SU-DHL-6 (cell line): ENCODE results near the gene TMED9.

Experiments
- H2AFZ ChIP-seq: fragments of 200-600 bp; sonication (generic); 2 replicates; pipeline ENCODE4 v1.6.1; 2014; ENCODE audit warnings: low read depth, mild to moderate bottlenecking, moderate library complexity, mixed read lengths, antibody characterized with exemption, low read length; ENCODE audit not compliant: severe bottlenecking
- H3F3A ChIP-seq: fragments of 200-600 bp; shearing (Covaris generic); 2 replicates; pipeline ENCODE4 v1.6.0; 2016; ENCODE audit warnings: antibody characterized with exemption, mild to moderate bottlenecking; ENCODE audit not compliant: insufficient read depth
- H3K27ac ChIP-seq: fragments of 200-600 bp; sonication (generic); 2 replicates; pipeline ENCODE4 v1.5.1; 2016; ENCODE audit warnings: low read depth, mild to moderate bottlenecking, low read length, moderate library complexity, mixed read lengths
- H3K27me3 ChIP-seq: fragments of 200-600 bp; sonication (generic), shearing (Covaris generic); 2 replicates; pipeline ENCODE4 v1.6.0; 2014; ENCODE audit warnings: mild to moderate bottlenecking, low read length
- H3K36me3 ChIP-seq: fragments of 200-600 bp; sonication (generic); 2 replicates; pipeline ENCODE4 v1.6.1; 2014; ENCODE audit warnings: mild to moderate bottlenecking, low read length, mixed read lengths
- H3K4me2 ChIP-seq: fragments of 300-600, 200-600 bp; shearing (Covaris generic), sonication (generic); 2 replicates; pipeline ENCODE4 v1.6.0; 2014; ENCODE audit warnings: low read length, low read depth, mild to moderate bottlenecking; ENCODE audit not compliant: poor library complexity, severe bottlenecking
- H3K4me3 ChIP-seq: fragments of 200-600 bp; sonication (generic); 2 replicates; pipeline ENCODE4 v1.5.1; 2014; ENCODE audit warnings: antibody characterized with exemption, low read length, mild to moderate bottlenecking, mixed read lengths; ENCODE audit not compliant: insufficient read depth, poor library complexity, severe bottlenecking
- H3K79me2 ChIP-seq: fragments of 200-600 bp; sonication (generic); 2 replicates; pipeline ENCODE4 v1.6.1; 2014; ENCODE audit warnings: mild to moderate bottlenecking, low read length, moderate library complexity; ENCODE audit not compliant: insufficient read depth
- H3K9ac ChIP-seq: fragments of 200-600 bp; sonication (generic); 2 replicates; pipeline ENCODE4 v1.7.0; 2014; ENCODE audit warnings: mild to moderate bottlenecking, low read length
- H3K9me2 ChIP-seq: fragments of 200-600 bp; sonication (generic); replicated peaks from 2 replicates; pipeline ENCODE4 v1.6.1; 2014; ENCODE audit warnings: low read length; ENCODE audit not compliant: insufficient read depth
- H3K9me3 ChIP-seq: fragments of 200-600 bp; sonication (generic); 2 replicates; pipeline ENCODE4 v1.6.1; 2014; ENCODE audit warnings: low read length, mixed read lengths; ENCODE audit not compliant: insufficient read depth
- H4K20me1 ChIP-seq: fragments of 200-600 bp; sonication (generic); 2 replicates; pipeline ENCODE4 v1.6.1; 2014; ENCODE audit warnings: low read depth, mild to moderate bottlenecking, antibody characterized with exemption, low read length, moderate library complexity, mixed read lengths
- EZH2phosphoT487 ChIP-seq: fragments of 200-600 bp; sonication (generic), shearing (Covaris generic); conservative IDR thresholded peaks from 2 replicates; pipeline ENCODE4 v1.6.1; 2018; ENCODE audit warnings: mild to moderate bottlenecking, antibody characterized with exemption, low read length, moderate library complexity, mixed read lengths
- TF ChIP-seq, protein P1 (sequence below): fragments of 200-600 bp; sonication (generic); IDR thresholded peaks from one replicate; pipeline ENCODE4 v1.5.1; 2017; ENCODE audit warnings: antibody characterized with exemption, mild to moderate bottlenecking, low read length, moderate library complexity; ENCODE audit not compliant: insufficient read depth, poor library complexity, severe bottlenecking

The TMED9 gene

GRCh38 chr5:177550122-177550521 lies 41.9 kb upstream of the TMED9 start:
- H3K36me3 ChIP-seq = 0 out of 2 replicates have a peak, but pooled peaks cover 5% of the 10 kb centered on the region
- H3F3A ChIP-seq = no peaks in the 10 kb centered on the region
- no peaks in the 10 kb centered on the region for H3K27me3 ChIP-seq
- no peaks in the 10 kb centered on the region for H3K9me2 ChIP-seq
- no peak overlapping the region for H2AFZ ChIP-seq
- TF ChIP-seq, protein P1, sequence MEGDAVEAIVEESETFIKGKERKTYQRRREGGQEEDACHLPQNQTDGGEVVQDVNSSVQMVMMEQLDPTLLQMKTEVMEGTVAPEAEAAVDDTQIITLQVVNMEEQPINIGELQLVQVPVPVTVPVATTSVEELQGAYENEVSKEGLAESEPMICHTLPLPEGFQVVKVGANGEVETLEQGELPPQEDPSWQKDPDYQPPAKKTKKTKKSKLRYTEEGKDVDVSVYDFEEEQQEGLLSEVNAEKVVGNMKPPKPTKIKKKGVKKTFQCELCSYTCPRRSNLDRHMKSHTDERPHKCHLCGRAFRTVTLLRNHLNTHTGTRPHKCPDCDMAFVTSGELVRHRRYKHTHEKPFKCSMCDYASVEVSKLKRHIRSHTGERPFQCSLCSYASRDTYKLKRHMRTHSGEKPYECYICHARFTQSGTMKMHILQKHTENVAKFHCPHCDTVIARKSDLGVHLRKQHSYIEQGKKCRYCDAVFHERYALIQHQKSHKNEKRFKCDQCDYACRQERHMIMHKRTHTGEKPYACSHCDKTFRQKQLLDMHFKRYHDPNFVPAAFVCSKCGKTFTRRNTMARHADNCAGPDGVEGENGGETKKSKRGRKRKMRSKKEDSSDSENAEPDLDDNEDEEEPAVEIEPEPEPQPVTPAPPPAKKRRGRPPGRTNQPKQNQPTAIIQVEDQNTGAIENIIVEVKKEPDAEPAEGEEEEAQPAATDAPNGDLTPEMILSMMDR = no peak
- TF ChIP-seq EZH2phosphoT487 = no peak
- peaks cover 61% of the 10 kb centered on the region for H3K79me2 ChIP-seq
- H3K9me3 ChIP-seq = no peaks in the 10 kb centered on the region
- H4K20me1 ChIP-seq = no peaks in the 10 kb centered on the region
- H3K4me2 ChIP-seq = no peak overlapping the region
- no peak overlapping the region for H3K9ac ChIP-seq
- H3K27ac ChIP-seq = no peak overlapping the region
- H3K4me3 ChIP-seq = no peak overlapping the region

DNA sequence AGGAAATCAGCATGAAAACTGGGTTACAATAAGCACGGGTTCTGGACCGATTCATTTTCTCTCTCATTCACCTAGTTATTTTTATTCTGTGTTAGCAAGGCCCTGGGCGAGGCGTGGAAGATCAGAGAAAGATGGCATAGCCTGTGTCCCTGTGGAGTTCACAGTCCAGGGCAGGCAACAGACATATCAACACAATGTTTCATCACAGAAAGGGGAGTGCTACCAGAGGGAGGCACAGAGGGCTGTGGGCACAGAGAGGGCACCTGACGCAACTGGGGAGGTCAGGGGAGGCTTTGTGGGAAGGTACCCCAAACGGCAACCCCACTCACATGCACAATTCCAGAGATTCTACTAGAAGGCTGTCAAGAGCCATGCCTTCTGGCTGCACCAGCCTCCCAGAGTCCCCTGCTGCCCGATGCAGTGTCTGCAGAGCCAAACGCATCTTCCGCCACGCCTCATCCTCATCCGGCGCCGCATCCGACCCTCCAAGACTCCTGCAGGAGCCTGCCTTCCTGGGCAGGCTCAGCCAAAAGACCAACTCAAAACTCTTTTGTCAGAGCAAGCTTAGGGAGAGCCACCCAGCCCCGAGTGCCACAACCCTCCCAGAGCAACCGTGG lies 39.1 kb upstream of the TMED9 start:
- Histone ChIP-seq H3F3A (no peaks in the 10 kb centered on the region), H3K27me3 (no peaks in the 10 kb centered on the region), H4K20me1 (no peaks in the 10 kb centered on the region), H3K4me3 (peak overlapping the region; percentile 87), H3K79me2 (peaks cover 48% of the 10 kb centered on the region), H2AFZ (no peak overlapping the region), H3K9me3 (no peaks in the 10 kb centered on the region), H3K4me2 (peak overlapping the region; percentile 87), H3K9me2 (no peaks in the 10 kb centered on the region), H3K36me3 (0 out of 2 replicates have a peak, but pooled peaks cover 5% of the 10 kb centered on the region), H3K27ac (no peak overlapping the region), H3K9ac (peak overlapping the region; percentile 85)
- TF ChIP-seq, protein P1 = no peak
- TF ChIP-seq EZH2phosphoT487 = no peak

- 0 out of 2 replicates have a peak, but pooled peaks cover 5% of the 10 kb centered on the region for H3K36me3 ChIP-seq
- TF ChIP-seq, protein P1 = no peak
- no peak for TF ChIP-seq EZH2phosphoT487
- H3K9ac ChIP-seq = peak overlapping the region; percentile 85
- H3K79me2 ChIP-seq = peaks cover 48% of the 10 kb centered on the region
- no peaks in the 10 kb centered on the region for H4K20me1 ChIP-seq
- H3K4me3 ChIP-seq = peak overlapping the region; percentile 87
- no peaks in the 10 kb centered on the region for H3K9me3 ChIP-seq
- H3K27me3 ChIP-seq = no peaks in the 10 kb centered on the region
- peak overlapping the region; percentile 87 for H3K4me2 ChIP-seq
- H3K27ac ChIP-seq = peak overlapping the region; percentile 45
- H3F3A ChIP-seq = no peaks in the 10 kb centered on the region
- H2AFZ ChIP-seq = peak overlapping the region; percentile 8
- H3K9me2 ChIP-seq = no peaks in the 10 kb centered on the region
Observed at GRCh38 chr5:177553671-177554429, 38.2 kb upstream of the TMED9 start.
